Stimulated activated naive CD8-positive, alpha-beta T cell treated with anti-CD3 and anti-CD28 coated beads, Interleukin-15, Interleukin-2, amounts not matched to agents 100 ng/mL and 50 ng/mL, for 24 hours (primary cell): ENCODE results near the gene ACSL4.
A peak's percentile ranks its signal among the peaks of the same experiment; 100 is the strongest.

Experiments used
- H3K27ac Mint-ChIP-seq: one replicate; pipeline ENCODE4 v1.8.0; 2021; ENCODE audit warnings: mild to moderate bottlenecking, mixed read lengths
- H3K27me3 Mint-ChIP-seq: one replicate; pipeline ENCODE4 v1.8.0; 2021; ENCODE audit warnings: mixed read lengths
- H3K36me3 Mint-ChIP-seq: one replicate; pipeline ENCODE4 v1.8.0; 2021; ENCODE audit warnings: low read depth, mixed read lengths
- H3K4me1 Mint-ChIP-seq: one replicate; pipeline ENCODE4 v1.8.0; 2021; ENCODE audit warnings: low read depth, mixed read lengths
- H3K4me3 Mint-ChIP-seq: one replicate; pipeline ENCODE4 v1.8.0; 2021; ENCODE audit warnings: mild to moderate bottlenecking, mixed read lengths
- H3K9me3 Mint-ChIP-seq: one replicate; pipeline ENCODE4 v1.8.0; 2021; ENCODE audit warnings: mixed read lengths

ACSL4 gene

DNA sequence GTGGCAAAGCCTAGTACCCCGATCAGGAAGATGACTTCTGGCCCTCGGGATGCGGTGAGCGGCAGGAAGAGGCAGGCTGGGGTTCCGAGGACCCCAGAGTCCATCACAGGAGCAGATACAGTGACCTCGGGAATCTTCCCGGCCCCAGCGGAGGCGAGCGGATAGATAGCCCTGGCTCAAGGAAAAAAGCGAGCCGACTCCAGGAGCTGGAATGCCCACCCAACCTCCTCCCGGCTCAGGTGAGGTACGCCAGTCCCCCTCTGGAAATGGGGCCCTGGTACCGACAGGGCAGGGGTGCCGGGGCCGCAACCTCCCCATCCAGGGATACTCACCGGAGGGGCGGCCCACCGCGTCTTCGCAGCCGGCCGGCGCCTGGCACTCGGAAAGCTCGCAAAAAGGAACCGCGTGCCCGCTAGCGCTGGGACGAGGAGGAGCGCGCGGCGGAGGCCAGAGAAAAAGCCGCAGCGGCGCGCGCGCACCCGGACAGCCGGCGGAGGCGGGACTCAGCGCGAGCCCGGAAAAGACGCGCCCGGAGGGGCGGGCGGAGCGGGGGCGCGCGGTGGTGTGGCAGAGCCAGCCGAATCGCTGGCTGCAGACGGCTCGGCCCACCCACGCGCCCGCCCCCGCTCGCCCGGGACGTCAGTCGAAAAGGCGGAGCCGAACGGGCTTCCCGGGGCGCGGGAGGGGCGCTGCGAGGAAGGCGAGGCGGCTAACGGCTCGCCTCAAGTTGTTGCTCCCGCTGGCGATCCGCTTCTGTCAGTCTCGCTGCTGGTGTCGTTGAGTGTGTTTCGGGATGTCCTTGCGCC lies at the start of gene ACSL4:
Gene ACSL4, minus strand, starts transcription at position 451 of the 806 bp plus-strand sequence. CDS start 49,894 bp downstream, outside the sequence.
- Mint-ChIP-seq H3K27ac (peak within 1 kb of the TSS; percentile 100), H3K27me3 (no peaks in the 10 kb centered on the region), H3K9me3 (no peaks in the 10 kb centered on the region), H3K36me3 (peaks cover 36% of the 10 kb centered on the region), H3K4me1 (peaks cover 49% of the 10 kb centered on the region), H3K4me3 (peak within 1 kb of the TSS; percentile 100)

- Mint-ChIP-seq H3K27ac (no peak overlapping the region), H3K4me1 (peaks cover 35% of the 10 kb centered on the region), H3K36me3 (no peaks in the 10 kb centered on the region), H3K27me3 (no peaks in the 10 kb centered on the region), H3K4me3 (no peak overlapping the region), H3K9me3 (no peaks in the 10 kb centered on the region)
These were observed 44.7 kb upstream of the ACSL4 start for GRCh38 chrX:109777749-109778148.

GRCh38 chrX:109776986-109777385 lies 43.9 kb upstream of the ACSL4 start:
- H3K27me3 Mint-ChIP-seq = no peaks in the 10 kb centered on the region
- H3K36me3 Mint-ChIP-seq = no peaks in the 10 kb centered on the region
- no peak overlapping the region for H3K27ac Mint-ChIP-seq
- H3K4me1 Mint-ChIP-seq = peaks cover 28% of the 10 kb centered on the region
- no peak overlapping the region for H3K4me3 Mint-ChIP-seq
- no peaks in the 10 kb centered on the region for H3K9me3 Mint-ChIP-seq

GRCh38 chrX:109776432-109776831 lies 43.4 kb upstream of the ACSL4 start:
- Mint-ChIP-seq H3K9me3 (no peaks in the 10 kb centered on the region), H3K27ac (no peak overlapping the region), H3K4me1 (peaks cover 25% of the 10 kb centered on the region), H3K4me3 (no peak overlapping the region), H3K36me3 (no peaks in the 10 kb centered on the region), H3K27me3 (no peaks in the 10 kb centered on the region)

GRCh38 chrX:109775386-109775785 lies 42.3 kb upstream of the ACSL4 start:
- H3K4me1 Mint-ChIP-seq = peaks cover 22% of the 10 kb centered on the region
- H3K4me3 Mint-ChIP-seq = no peak overlapping the region
- H3K9me3 Mint-ChIP-seq = no peaks in the 10 kb centered on the region
- no peaks in the 10 kb centered on the region for H3K27me3 Mint-ChIP-seq
- peak overlapping the region; percentile 36 for H3K27ac Mint-ChIP-seq
- no peaks in the 10 kb centered on the region for H3K36me3 Mint-ChIP-seq

GRCh38 chrX:109774706-109775105 lies 41.6 kb upstream of the ACSL4 start:
- no peak overlapping the region for H3K4me3 Mint-ChIP-seq
- H3K36me3 Mint-ChIP-seq = no peaks in the 10 kb centered on the region
- H3K27me3 Mint-ChIP-seq = no peaks in the 10 kb centered on the region
- peak overlapping the region; percentile 36 for H3K27ac Mint-ChIP-seq
- peaks cover 6% of the 10 kb centered on the region for H3K9me3 Mint-ChIP-seq
- H3K4me1 Mint-ChIP-seq = peaks cover 22% of the 10 kb centered on the region

DNA sequence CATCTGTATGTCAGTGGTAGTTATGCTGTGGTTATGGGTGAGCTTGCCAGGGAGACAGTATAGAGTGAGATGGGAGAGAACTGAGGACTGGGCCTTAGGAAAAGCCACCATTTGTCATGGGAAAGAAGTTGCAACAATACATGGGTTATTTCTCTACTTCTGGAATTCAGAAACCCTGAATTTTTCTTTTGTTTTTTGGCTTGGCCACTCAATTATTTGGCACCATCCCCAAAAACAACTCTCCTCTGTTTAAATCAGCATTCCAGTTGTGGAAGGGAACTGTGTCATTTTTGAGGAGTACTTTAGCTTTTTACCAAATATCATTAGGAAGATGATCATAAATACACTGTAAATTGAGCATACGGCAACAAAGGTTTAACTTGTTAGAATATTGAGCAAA lies 41.1 kb upstream of the ACSL4 start:
- Mint-ChIP-seq H3K36me3 (no peaks in the 10 kb centered on the region), H3K4me3 (no peak overlapping the region), H3K4me1 (peaks cover 22% of the 10 kb centered on the region), H3K9me3 (peaks cover 8% of the 10 kb centered on the region), H3K27me3 (no peaks in the 10 kb centered on the region), H3K27ac (peak overlapping the region; percentile 81)

- peak overlapping the region; percentile 81 for H3K27ac Mint-ChIP-seq
- no peaks in the 10 kb centered on the region for H3K27me3 Mint-ChIP-seq
- H3K4me1 Mint-ChIP-seq = peaks cover 22% of the 10 kb centered on the region
- peaks cover 8% of the 10 kb centered on the region for H3K9me3 Mint-ChIP-seq
- no peaks in the 10 kb centered on the region for H3K36me3 Mint-ChIP-seq
- no peak overlapping the region for H3K4me3 Mint-ChIP-seq
These were observed 40.3 kb upstream of the ACSL4 start for GRCh38 chrX:109773374-109773773.

DNA sequence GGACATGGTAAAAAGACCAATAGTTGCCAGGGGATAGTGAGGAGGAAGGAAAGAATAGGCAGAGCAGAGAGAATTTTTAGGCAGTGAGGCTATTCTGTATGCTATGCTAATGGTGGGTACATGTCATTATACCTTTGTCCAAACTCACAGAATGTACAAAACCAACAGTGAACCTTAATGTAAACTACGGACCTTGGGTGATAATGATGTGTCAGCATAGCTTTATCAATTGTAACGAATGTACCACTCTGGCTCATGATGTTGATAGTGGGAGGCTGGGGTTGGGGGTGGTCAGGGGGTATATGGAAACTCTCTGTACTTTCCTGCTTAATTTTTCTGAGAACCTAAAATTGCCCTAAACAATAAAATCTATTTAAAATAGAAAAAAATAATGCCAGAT lies 37.7 kb upstream of the ACSL4 start:
- peaks cover 9% of the 10 kb centered on the region for H3K27me3 Mint-ChIP-seq
- H3K4me3 Mint-ChIP-seq = no peak overlapping the region
- H3K36me3 Mint-ChIP-seq = no peaks in the 10 kb centered on the region
- H3K4me1 Mint-ChIP-seq = peaks cover 22% of the 10 kb centered on the region
- peaks cover 8% of the 10 kb centered on the region for H3K9me3 Mint-ChIP-seq
- H3K27ac Mint-ChIP-seq = no peak overlapping the region

DNA sequence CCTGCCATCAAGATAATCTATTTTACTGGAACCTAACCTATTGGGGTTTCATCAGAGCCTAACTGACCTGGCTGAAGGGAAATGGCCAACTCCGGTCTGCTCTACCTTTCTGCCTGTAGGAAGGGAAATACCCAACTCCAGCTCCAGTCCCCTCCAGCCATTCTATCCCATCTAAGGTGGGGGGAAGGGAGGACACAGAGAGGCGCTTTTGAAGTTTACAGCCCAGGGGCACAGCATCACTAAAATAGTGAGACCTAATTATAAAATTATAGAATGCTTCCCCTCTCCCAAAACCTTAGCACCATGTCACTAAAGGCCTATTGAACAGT lies 27.8 kb upstream of the ACSL4 start:
- H3K27ac Mint-ChIP-seq = no peak overlapping the region
- H3K4me3 Mint-ChIP-seq = no peak overlapping the region
- H3K9me3 Mint-ChIP-seq = no peaks in the 10 kb centered on the region
- H3K36me3 Mint-ChIP-seq = no peaks in the 10 kb centered on the region
- no peaks in the 10 kb centered on the region for H3K4me1 Mint-ChIP-seq
- peaks cover 17% of the 10 kb centered on the region for H3K27me3 Mint-ChIP-seq

DNA sequence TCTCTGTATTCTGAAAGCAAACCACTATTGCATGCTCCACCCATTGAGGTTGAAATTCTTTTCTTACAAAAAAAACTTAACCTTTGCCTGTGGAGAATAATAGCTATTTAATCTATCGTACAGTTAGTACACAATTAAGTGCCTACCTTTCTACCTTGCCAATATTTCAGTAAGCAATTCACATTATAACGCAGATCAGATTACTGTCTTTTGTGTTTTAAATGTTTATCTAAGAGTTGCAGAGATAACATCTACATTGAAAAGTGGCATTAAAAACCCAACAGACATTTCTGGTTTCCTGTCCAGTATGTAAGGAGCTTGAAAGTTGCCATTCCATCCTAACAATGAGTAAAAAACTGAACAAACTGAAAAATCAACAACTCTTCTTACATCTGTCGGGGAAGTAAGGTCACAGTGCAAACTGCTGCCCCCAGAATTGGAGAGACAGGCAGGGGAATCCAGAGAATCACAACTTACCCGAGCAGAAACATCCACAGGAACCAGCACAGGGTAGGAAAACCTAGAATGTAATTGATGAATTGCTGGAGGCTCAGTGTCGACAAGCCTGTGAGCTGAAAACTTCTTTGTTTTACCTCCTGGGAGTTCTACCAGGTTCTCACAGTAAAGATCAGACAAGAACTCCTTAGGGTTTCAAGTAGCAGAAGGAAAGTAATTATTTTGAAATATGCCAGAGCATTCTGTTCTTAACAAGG lies 27.3 kb upstream of the ACSL4 start:
- no peak overlapping the region for H3K4me3 Mint-ChIP-seq
- no peaks in the 10 kb centered on the region for H3K4me1 Mint-ChIP-seq
- H3K27me3 Mint-ChIP-seq = peaks cover 15% of the 10 kb centered on the region
- H3K9me3 Mint-ChIP-seq = no peaks in the 10 kb centered on the region
- H3K27ac Mint-ChIP-seq = peak overlapping the region; percentile 26
- no peaks in the 10 kb centered on the region for H3K36me3 Mint-ChIP-seq

DNA sequence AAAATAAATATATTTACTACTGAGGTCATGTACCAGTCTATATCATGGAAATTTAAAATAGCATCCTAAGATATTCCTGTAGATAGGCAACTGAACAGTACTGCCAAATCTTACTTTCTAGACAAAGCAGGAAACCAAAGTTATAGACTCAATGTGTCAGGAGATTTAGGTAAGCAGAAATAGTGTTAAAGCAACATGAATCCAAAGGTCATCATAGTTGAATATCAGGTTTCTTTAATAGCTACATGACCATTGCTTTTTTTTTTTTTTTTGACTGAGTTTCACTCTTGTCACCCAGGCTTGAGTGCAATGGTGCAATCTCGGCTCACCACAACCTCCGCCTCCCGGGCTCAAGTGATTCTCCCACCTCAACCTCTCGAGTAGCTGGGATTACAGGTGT lies 20.2 kb upstream of the ACSL4 start:
- peaks cover 4% of the 10 kb centered on the region for H3K9me3 Mint-ChIP-seq
- no peaks in the 10 kb centered on the region for H3K36me3 Mint-ChIP-seq
- H3K27ac Mint-ChIP-seq = no peak overlapping the region
- no peak overlapping the region for H3K4me3 Mint-ChIP-seq
- H3K4me1 Mint-ChIP-seq = no peaks in the 10 kb centered on the region
- H3K27me3 Mint-ChIP-seq = no peaks in the 10 kb centered on the region

DNA sequence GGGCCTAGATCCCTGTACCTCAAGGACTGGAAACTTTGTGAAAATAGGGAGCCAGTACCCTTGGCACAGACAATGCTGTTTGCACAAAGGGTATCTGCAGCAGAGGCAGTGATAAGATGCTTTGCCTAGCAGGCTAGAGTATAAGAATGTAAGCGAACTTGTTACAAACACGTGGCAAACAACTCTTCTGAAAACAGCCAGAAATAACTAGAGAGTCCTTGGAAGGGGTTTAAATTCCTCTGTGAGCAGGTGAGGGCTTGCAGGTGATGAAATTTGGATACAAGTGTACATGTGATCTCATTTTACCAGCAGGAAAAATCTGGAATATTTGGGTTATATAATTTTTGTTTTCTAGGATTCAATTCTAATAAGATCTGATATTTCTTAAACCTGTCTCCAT lies 18.6 kb upstream of the ACSL4 start:
- Mint-ChIP-seq H3K4me3 (no peak overlapping the region), H3K4me1 (no peaks in the 10 kb centered on the region), H3K36me3 (no peaks in the 10 kb centered on the region), H3K27ac (no peak overlapping the region), H3K27me3 (no peaks in the 10 kb centered on the region), H3K9me3 (peaks cover 4% of the 10 kb centered on the region)

DNA sequence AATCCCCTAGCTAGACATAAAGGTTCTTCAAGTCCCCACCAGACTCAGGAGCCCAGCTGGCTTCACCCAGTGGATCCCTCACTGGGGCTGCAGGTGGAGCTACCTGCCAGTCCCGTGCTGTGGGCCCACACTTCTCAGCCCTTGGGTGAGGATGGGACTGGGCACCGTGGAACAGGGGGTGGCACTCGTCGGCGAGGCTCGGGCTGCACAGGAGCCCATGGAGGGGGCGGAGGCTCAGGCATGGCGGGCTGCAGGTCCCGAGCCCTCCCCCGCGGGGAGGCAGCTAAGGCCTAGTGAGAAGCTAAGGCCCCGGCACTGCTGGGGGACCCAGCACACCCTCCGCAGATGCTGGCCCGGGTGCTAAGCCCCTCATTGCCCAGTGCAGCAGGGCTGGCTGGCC lies 16.1 kb upstream of the ACSL4 start:
- H3K4me1 Mint-ChIP-seq = no peaks in the 10 kb centered on the region
- no peaks in the 10 kb centered on the region for H3K36me3 Mint-ChIP-seq
- H3K9me3 Mint-ChIP-seq = no peaks in the 10 kb centered on the region
- H3K27ac Mint-ChIP-seq = no peak overlapping the region
- H3K27me3 Mint-ChIP-seq = no peaks in the 10 kb centered on the region
- no peak overlapping the region for H3K4me3 Mint-ChIP-seq

- Mint-ChIP-seq H3K4me3 (no peak overlapping the region), H3K27ac (no peak overlapping the region), H3K4me1 (no peaks in the 10 kb centered on the region), H3K36me3 (no peaks in the 10 kb centered on the region), H3K27me3 (no peaks in the 10 kb centered on the region), H3K9me3 (no peaks in the 10 kb centered on the region)
These were observed 14.6 kb upstream of the ACSL4 start for GRCh38 chrX:109747681-109748080.
